GM06990 (cell line): Measurements from ENCODE around the gene CASTOR1.

ENCODE experiments used
- DNase-seq: peaks from one replicate; pipeline ENCODE4 v3.0.0-alpha.2; 2011; ENCODE audit not compliant: insufficient read length; ENCODE audit errors: extremely low read depth
- H3K27me3 ChIP-seq: replicated peaks from 2 replicates; pipeline ENCODE4 v1.6.0; 2011; ENCODE audit warnings: low read length; ENCODE audit not compliant: control insufficient read depth, insufficient read depth
- H3K36me3 ChIP-seq: 2 replicates; pipeline ENCODE4 v1.5.1; 2011; ENCODE audit warnings: low read length; ENCODE audit not compliant: control insufficient read depth, insufficient read depth
- H3K4me3 ChIP-seq: replicated peaks from 2 replicates; pipeline ENCODE4 v1.5.1; 2011; ENCODE audit warnings: low read depth, mild to moderate bottlenecking, control low read depth, low read length
- CTCF ChIP-seq: IDR thresholded peaks from 2 replicates; pipeline ENCODE4 v1.5.1; 2011; ENCODE audit warnings: low read length, control low read depth, mild to moderate bottlenecking, inconsistent platforms; ENCODE audit not compliant: insufficient read depth, poor library complexity, severe bottlenecking

CASTOR1 gene

GRCh38 chr22:30301995-30302809, 12.9 kb upstream of the CASTOR1 start:
- Histone ChIP-seq H3K4me3 (no peak overlapping the region), H3K36me3 (peaks cover 33% of the 10 kb centered on the region), H3K27me3 (no peaks in the 10 kb centered on the region)
- DNase-seq: no peak
- no peak for TF ChIP-seq CTCF

GRCh38 chr22:30299322-30299721, 10.0 kb upstream of the CASTOR1 start:
- TF ChIP-seq CTCF: no peak
- no peak for DNase-seq
- peaks cover 57% of the 10 kb centered on the region for H3K36me3 ChIP-seq
- H3K4me3 ChIP-seq: no peak overlapping the region
- no peaks in the 10 kb centered on the region for H3K27me3 ChIP-seq

GRCh38 chr22:30297991-30298701, 8.8 kb upstream of the CASTOR1 start:
- H3K36me3 ChIP-seq: peaks cover 64% of the 10 kb centered on the region
- no peak for DNase-seq
- TF ChIP-seq CTCF: no peak
- no peaks in the 10 kb centered on the region for H3K27me3 ChIP-seq
- no peak overlapping the region for H3K4me3 ChIP-seq

DNA sequence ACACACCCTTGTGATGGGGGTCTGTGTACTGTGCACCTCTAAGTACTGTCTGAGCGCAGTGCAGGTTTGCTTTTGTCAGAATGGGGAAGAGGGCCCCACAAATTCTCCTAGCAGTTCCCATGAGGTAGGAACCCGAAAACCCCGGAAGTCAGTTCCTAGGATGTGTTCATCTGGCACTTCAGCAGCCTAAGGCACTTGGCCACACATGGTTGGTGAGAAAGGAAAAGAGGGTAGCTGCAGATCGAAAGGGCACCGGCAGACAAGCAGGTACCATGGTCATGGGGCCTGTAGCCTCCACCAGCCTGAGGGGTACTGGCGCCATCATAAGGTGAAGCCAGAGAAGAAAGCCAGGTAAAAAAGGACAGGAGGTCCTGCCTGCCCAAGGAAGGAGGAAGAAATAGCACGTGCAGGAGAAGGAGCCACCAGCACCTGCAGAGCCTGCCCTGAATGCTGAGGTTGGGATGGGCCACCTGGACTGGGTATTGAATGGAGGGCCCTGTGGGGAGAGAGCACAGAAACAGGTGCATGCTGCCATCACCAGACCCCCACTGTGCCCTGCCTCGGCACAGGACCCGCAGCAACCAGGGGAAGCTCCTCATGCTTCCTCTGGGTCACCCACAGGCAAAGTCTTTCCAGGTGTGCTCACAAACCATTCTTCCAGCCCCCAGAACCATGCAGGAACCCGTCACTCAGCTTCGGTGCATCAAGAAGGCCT, 8.1 kb upstream of the CASTOR1 start:
- H3K36me3 ChIP-seq: peaks cover 71% of the 10 kb centered on the region
- TF ChIP-seq CTCF: no peak
- no peaks in the 10 kb centered on the region for H3K27me3 ChIP-seq
- no peak for DNase-seq
- no peak overlapping the region for H3K4me3 ChIP-seq

DNA sequence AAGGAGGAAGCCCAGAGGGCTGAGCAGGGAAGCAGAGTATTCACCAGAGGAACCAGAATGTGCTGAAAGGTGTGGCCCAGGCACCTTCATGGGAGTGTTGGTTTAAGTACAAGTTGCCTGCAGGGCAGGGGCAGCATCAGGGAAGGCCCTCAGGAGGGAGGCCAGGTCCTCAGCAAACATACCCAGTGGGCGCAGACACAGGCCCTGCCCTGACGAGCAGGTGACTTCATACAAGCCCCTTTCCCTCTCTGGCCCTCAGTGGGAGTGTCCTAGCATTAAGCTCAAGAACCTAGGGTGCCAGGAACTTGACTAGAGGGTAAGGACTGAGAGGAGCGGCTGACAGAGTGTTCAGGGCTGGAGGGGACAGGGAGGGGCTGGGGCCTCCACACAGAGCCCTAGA, 7.5 kb upstream of the CASTOR1 start:
- no peak for TF ChIP-seq CTCF
- H3K36me3 ChIP-seq: peaks cover 70% of the 10 kb centered on the region
- DNase-seq: no peak

More for the DNA sequence above, 7.5 kb upstream of the CASTOR1 start:
- H3K4me3 ChIP-seq: no peak overlapping the region
- H3K27me3 ChIP-seq: no peaks in the 10 kb centered on the region
